Ectodermal cell (in vitro differentiated cells): Measurements from ENCODE around the gene WFDC12. TPM values are rescaled to one million over a fixed set of nuclear protein-coding genes. Genes with fewer than 3 reads are reported as not detected.
"Not testable (repeated sequence)": the region's sequence is repeated elsewhere in the genome, so short reads cannot be mapped to it uniquely, and the experiment has no call there.

ENCODE experiments used
- H3K27ac ChIP-seq: 2 replicates; pipeline ENCODE4 v1.7.0; 2013; ENCODE audit warnings: mild to moderate bottlenecking, low read depth, low read length; ENCODE audit not compliant: insufficient read depth, poor library complexity, severe bottlenecking
- H3K27me3 ChIP-seq: 2 replicates; pipeline ENCODE4 v1.7.0; 2013; ENCODE audit warnings: mild to moderate bottlenecking, low read length; ENCODE audit not compliant: insufficient read depth, control insufficient read depth, poor library complexity, severe bottlenecking
- H3K36me3 ChIP-seq: one replicate; pipeline ENCODE4 v1.7.0; 2013; ENCODE audit warnings: low read length; ENCODE audit not compliant: control insufficient read depth, insufficient read depth
- H3K4me1 ChIP-seq: one replicate; pipeline ENCODE4 v1.7.0; 2013; ENCODE audit warnings: low read length; ENCODE audit not compliant: control insufficient read depth, insufficient read depth
- H3K4me3 ChIP-seq: 2 replicates; pipeline ENCODE4 v1.7.0; 2013; ENCODE audit warnings: low read depth, low read length, control low read depth; ENCODE audit not compliant: insufficient read depth
- H3K9me3 ChIP-seq: 2 replicates; pipeline ENCODE4 v1.7.0; 2013; ENCODE audit warnings: mild to moderate bottlenecking, low read length, moderate library complexity; ENCODE audit not compliant: control insufficient read depth
- WGBS, 2 experiments: methylation state at CpG; one replicate each; pipeline ENCODE4 v1.1.7; 2013; ENCODE audit warnings: missing lambda C conversion rate in 2 of 2; 5-methylcytosine and 5-hydroxymethylcytosine counted together
- polyA plus RNA-seq, 4 experiments: library from polyadenylated mRNA; stranded (reverse); fragments of 50-300 nt; gene quantifications; one replicate each; pipeline ENCODE4 v1.2.3, GENCODE V29; 2013

WFDC12 gene, protein sequence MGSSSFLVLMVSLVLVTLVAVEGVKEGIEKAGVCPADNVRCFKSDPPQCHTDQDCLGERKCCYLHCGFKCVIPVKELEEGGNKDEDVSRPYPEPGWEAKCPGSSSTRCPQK
- polyA plus RNA-seq (2013, experiment 1 of 4) = not detected
- not detected for polyA plus RNA-seq (2013, experiment 2 of 4)
- not detected for polyA plus RNA-seq (2013, experiment 3 of 4)
- polyA plus RNA-seq (2013, experiment 4 of 4) = not detected

- 93 to 94% methylated on average over 6 of the region's 6 CpGs for WGBS, 2 experiments
- no peak within 1 kb of the TSS for H3K4me3 ChIP-seq
- H3K4me1 ChIP-seq = no peaks in the 10 kb centered on the region
- H3K27ac ChIP-seq = no peak within 1 kb of the TSS
- no peaks in the 10 kb centered on the region for H3K27me3 ChIP-seq
- H3K36me3 ChIP-seq = no peaks in the 10 kb centered on the region
- H3K9me3 ChIP-seq = no peaks in the 10 kb centered on the region
These were observed at the start of gene WFDC12 for GRCh38 chr20:45124365-45124764. Gene WFDC12 (minus strand): TSS chr20:45124465. CDS start chr20:45124447, 18 bp downstream.

GRCh38 chr20:45173522-45173921 lies 49.3 kb upstream of the WFDC12 start:
- Histone ChIP-seq H3K27ac (no peak overlapping the region), H3K4me1 (no peaks in the 10 kb centered on the region), H3K9me3 (no peaks in the 10 kb centered on the region), H3K36me3 (no peaks in the 10 kb centered on the region), H3K4me3 (no peak overlapping the region), H3K27me3 (no peaks in the 10 kb centered on the region)
- 59 to 68% methylated on average over 1 of the region's 1 CpG for whole genome bisulfite sequencing, 2 experiments

- 91 to 95% methylated on average over 1 of the region's 1 CpG for WGBS, 2 experiments
- H3K4me3 ChIP-seq = no peak overlapping the region
- H3K27ac ChIP-seq = no peak overlapping the region
- H3K9me3 ChIP-seq = no peaks in the 10 kb centered on the region
- no peaks in the 10 kb centered on the region for H3K36me3 ChIP-seq
- no peaks in the 10 kb centered on the region for H3K4me1 ChIP-seq
- no peaks in the 10 kb centered on the region for H3K27me3 ChIP-seq
These were observed 40.6 kb upstream of the WFDC12 start for GRCh38 chr20:45164906-45165305.

DNA sequence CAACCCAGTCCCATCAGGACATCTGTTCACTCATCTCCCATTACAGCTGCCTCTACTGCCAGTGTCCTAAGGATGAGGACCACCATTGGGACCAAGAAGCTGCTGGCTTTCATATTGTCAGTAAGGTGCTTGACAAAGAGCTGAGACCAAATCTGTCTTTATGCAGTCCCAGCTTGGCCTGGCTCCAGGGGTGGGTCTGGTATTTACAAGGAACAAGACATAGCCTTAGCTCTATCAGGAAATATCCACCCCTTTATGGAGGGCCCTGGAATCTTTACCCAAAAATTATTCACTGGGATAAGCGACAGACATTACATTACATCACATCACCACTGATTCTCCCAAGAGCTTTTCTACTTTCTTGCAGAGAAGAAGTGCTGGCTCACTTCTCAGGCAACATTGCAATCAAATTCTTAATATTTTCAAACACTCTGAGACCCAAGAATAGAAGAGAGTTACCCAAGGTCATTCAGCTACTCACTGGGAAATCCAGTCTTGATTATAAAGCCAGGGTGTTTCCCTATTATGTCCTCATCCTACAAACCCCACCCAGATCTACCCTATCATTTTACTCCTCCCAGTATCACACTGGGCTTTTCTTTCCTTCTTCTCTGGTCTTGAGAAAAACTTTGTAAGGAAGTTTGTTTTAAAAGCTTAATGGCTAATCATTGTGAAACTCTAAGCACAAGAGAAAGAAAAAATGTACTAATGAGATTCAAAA lies 39.0 kb upstream of the WFDC12 start:
- Histone ChIP-seq H3K4me3 (no peak overlapping the region), H3K36me3 (no peaks in the 10 kb centered on the region), H3K27me3 (no peaks in the 10 kb centered on the region), H3K27ac (no peak overlapping the region), H3K9me3 (no peaks in the 10 kb centered on the region), H3K4me1 (no peaks in the 10 kb centered on the region)
- WGBS, 2 experiments = 88 to 91% methylated on average over 1 of the region's 1 CpG

DNA sequence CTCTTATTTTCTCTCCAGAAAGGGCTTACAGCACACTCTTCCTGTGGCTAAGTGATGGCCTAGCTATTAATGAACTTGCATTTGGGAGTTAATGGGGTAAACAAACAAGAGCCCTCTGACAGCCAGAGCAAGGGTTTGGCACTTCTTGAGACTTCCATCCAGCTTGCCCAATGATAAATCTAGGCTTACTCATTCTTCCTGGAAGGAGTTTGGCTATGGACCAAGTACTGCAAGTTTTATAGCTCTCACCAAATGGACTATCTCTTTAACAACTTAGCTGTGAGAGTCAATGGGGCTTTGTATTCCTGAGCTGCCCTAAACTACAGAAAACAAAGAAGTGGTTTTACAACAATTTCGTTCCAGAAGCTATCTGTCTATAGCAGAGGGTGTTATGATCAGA lies 33.7 kb upstream of the WFDC12 start:
- no peaks in the 10 kb centered on the region for H3K27me3 ChIP-seq
- no peak overlapping the region for H3K4me3 ChIP-seq
- 78 to 96% methylated on average over 1 of the region's 1 CpG for WGBS, 2 experiments

GRCh38 chr20:45156713-45157112 lies 32.4 kb upstream of the WFDC12 start:
- no peaks in the 10 kb centered on the region for H3K9me3 ChIP-seq
- H3K27me3 ChIP-seq = no peaks in the 10 kb centered on the region
- WGBS, 2 experiments = 85 to 89% methylated on average over 2 of the region's 2 CpGs
- H3K36me3 ChIP-seq = no peaks in the 10 kb centered on the region
- H3K27ac ChIP-seq = no peak overlapping the region
- no peak overlapping the region for H3K4me3 ChIP-seq
- H3K4me1 ChIP-seq = no peaks in the 10 kb centered on the region

More for the DNA sequence above, 33.7 kb upstream of the WFDC12 start:
- no peaks in the 10 kb centered on the region for H3K9me3 ChIP-seq
- no peaks in the 10 kb centered on the region for H3K4me1 ChIP-seq
- H3K36me3 ChIP-seq = no peaks in the 10 kb centered on the region
- H3K27ac ChIP-seq = no peak overlapping the region

DNA sequence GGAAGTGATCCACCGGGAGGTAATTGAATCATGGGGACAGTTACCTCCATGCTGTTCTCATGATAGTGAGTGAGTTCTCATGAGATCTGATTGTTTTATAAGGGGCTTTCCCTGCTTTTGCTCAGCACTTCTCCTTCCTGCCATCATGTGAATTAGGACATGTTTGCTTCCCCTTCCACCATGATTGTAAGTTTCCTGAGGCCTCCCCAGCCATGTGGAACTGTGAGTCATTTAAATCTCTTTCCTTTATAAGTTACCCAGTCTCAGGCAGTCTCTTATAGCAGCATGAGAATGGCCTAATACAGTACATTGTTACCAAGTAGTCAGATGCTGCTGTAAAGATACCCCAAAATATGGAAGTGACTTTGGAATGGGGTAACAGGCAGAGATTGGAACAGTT lies 30.5 kb upstream of the WFDC12 start:
- H3K4me1 ChIP-seq, H3K36me3 ChIP-seq, H3K27ac ChIP-seq, H3K27me3 ChIP-seq, H3K4me3 ChIP-seq, H3K9me3 ChIP-seq: not testable (repeated sequence)
- WGBS, 2 experiments = 89 to 94% methylated on average over 1 of the region's 1 CpG

DNA sequence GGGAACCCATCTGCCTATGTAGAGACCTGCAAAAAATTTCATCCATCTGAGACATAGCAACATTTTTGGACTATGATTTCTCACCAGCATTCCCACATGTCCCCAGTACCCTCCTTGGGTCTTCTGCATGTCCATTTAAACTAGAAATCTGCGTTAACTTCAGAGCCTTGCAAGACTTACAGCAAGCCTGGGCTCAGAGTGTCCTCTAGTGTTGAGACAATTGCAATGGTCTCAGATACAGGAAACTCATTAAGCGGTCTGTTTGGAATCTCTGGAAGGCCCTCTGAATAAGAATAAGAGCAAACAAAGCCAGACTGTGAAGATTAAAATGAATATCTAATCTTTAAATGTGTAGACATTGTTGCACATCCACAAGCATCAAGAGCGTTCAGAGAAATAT lies 29.9 kb upstream of the WFDC12 start:
- H3K9me3 ChIP-seq = no peaks in the 10 kb centered on the region
- no peaks in the 10 kb centered on the region for H3K27me3 ChIP-seq
- no peaks in the 10 kb centered on the region for H3K36me3 ChIP-seq
- H3K4me3 ChIP-seq = no peak overlapping the region
- H3K27ac ChIP-seq = no peak overlapping the region
- H3K4me1 ChIP-seq = no peaks in the 10 kb centered on the region
- WGBS, 2 experiments = 71 to 89% methylated on average over 2 to 3 of the region's 3 CpGs

DNA sequence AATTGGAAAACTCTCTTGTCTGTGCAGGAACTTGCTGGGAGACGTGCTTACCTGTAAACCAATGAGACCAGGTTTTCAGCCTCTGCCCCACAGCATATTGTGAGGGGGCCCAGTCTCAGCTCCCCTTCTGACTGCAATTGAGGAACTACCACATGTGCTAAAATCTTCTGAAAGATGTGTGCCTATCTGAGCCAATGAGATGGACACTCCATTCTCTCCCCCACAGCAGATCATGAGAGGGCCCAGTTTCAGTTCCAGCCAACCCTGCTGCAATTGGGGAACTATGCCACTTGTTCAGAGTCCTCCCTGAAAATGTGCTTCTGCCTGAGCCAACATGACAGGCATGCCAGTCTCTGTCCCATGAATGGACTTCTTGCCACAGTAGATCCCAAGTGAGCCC lies 29.5 kb upstream of the WFDC12 start:
- WGBS, 2 experiments = 81 to 86% methylated on average over 1 of the region's 1 CpG
- no peak overlapping the region for H3K27ac ChIP-seq
- no peaks in the 10 kb centered on the region for H3K4me1 ChIP-seq
- no peak overlapping the region for H3K4me3 ChIP-seq
- no peaks in the 10 kb centered on the region for H3K9me3 ChIP-seq
- no peaks in the 10 kb centered on the region for H3K27me3 ChIP-seq
- H3K36me3 ChIP-seq = no peaks in the 10 kb centered on the region

DNA sequence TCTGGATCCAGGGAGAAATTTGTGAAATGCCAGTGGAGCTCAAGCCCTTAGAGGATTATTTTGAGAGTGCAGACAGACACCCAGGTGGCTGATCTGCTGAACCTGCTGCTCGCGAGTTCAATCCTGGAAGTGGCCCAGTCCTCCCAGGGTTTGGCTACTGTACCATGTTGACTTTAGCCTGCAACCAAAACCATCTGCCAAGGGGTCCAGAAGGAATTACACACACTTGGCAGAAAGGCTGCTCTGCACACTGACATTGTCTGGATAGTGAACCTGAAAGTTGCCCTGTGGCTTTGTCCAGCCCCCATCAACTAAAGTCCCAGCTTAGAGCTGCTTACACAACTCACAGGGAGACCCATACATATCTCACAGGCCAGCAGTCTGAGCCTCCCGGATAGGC lies 28.9 kb upstream of the WFDC12 start:
- 83 to 89% methylated on average over 3 of the region's 3 CpGs for WGBS, 2 experiments

More for the DNA sequence above, 28.9 kb upstream of the WFDC12 start:
- no peak overlapping the region for H3K4me3 ChIP-seq
- no peaks in the 10 kb centered on the region for H3K4me1 ChIP-seq
- no peak overlapping the region for H3K27ac ChIP-seq
- no peaks in the 10 kb centered on the region for H3K36me3 ChIP-seq
- H3K9me3 ChIP-seq = no peaks in the 10 kb centered on the region
- H3K27me3 ChIP-seq = no peaks in the 10 kb centered on the region
